NCI-H1436 (cell line): ENCODE results near the gene FDXACB1.
A peak's percentile ranks its signal among the peaks of the same experiment; 100 is the strongest.

ENCODE experiments used
- DNase-seq: peaks from one replicate; lab custom pipeline; 2025; lab: John Stamatoyannopoulos, UW

FDXACB1 gene

DNA sequence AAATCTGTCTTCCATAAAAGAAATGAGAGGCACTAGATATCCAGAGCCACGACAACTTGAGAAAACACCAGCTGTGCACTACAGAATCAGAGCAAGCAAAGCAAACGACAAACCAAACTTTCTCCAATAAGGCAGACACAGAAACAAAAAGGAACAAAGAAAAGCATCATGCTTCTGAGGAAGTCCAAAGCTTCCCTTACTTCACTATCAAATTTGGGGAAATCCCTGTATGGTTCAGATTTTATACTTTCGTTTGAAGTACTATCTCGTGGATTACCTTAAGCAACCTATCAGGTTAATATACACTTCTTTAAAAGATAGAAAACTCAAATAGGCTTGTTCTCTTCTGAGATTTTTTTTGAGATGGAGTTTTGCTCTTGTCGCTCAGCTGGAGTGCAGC lies 35.3 kb downstream of the FDXACB1 start:
- no peak for DNase-seq

- DNase-seq = peak; percentile 77
These were observed 37.5 kb downstream of the FDXACB1 start for GRCh38 chr11:111841370-111842053.

- no peak for DNase-seq
These were observed 38.8 kb downstream of the FDXACB1 start for GRCh38 chr11:111840143-111840542.

DNA sequence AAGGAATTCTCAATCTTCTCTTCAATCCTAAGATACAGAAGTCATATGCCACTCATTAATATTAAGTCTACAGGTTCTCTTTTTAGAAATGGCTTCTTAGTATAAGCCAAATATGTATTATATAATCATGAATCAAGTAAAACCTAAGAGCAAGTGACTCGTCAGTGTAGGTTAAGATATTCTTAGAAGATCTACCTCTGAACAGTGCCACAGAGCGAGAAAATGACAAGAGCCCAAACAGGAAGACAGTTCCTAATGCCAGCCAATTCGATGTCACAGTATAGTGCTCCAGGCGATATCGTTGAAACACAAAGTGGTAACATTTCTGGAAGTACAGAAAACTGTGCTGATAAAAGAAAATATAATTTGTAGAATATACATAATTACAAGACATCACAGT lies 40.9 kb downstream of the FDXACB1 start:
- no peak for DNase-seq

- no peak for DNase-seq
These were observed 41.5 kb downstream of the FDXACB1 start for GRCh38 chr11:111837366-111837891.

DNA sequence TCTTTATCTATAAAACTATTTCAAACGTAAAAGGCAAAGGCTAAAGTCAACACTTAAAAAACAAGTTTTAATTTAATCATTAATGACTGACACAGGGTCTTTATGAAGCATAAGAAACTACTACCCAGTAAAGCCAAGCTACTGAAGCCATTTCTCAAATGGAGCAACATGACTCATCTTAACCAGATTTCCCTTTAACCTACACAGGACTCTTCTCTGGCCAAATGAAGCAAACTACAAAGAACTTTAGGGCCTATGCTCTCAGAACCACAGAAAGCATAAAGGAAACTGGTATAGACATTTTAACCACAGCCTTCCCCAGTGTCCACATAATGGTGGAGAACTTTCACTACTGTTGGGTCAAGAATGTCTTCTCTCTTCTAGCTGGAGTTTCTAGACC lies 42.2 kb downstream of the FDXACB1 start:
- no peak for DNase-seq

GRCh38 chr11:111836162-111836561 lies 42.8 kb downstream of the FDXACB1 start:
- no peak for DNase-seq

DNA sequence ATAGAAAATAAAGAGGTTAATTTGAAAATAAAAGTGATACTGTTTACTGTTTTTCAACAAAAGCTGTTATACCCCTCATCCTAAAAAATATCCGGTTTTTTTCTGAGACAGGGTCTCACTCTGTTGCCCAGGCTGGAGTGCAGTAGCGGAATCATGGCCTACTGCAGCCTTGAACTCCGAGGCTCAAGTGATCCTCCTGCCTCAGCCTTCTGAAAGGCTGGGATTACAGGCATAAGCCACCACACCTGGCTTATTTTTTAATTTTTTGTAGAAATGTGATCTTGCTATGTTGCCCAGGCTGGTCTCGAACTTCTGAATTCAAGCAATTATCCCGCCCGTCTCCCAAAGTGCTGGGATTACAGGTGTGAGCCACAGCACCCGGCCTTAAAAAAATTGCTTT lies 43.3 kb downstream of the FDXACB1 start:
- DNase-seq = no peak

DNA sequence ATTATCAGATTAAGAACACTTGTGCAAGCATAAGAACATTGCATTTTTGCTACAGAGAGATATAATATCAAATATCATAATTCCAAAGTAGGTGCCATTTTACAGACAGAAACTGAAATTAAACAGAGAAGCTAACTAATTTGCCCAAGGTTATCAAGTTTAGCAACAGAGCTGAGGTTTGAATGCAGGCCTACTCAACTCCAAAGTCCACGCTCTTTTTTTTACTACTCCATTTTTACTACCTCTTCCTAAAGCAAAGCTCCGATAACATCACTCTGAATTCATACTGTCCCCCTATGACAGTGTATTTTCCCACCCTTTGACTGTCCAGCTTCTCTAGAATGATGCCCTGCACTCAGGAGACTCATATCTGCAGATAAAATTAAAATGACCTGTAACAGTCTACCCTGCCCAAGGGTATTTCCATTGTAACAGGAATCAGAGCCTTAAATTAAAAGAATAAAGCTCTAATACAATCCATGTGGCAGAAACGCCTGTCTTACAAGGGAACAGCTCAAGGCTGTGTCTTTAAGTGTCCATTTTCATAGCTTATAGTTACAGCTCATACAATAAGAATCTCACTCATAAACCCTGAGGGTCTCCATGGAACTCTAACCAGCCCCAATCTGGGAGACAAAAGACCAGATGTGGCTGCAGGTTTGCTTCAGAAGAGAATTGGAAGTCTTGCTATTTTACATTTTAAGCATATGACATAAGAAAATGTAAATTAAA lies 44.4 kb downstream of the FDXACB1 start:
- DNase-seq = no peak

GRCh38 chr11:111833524-111833923 lies 45.4 kb downstream of the FDXACB1 start:
- DNase-seq = no peak

DNA sequence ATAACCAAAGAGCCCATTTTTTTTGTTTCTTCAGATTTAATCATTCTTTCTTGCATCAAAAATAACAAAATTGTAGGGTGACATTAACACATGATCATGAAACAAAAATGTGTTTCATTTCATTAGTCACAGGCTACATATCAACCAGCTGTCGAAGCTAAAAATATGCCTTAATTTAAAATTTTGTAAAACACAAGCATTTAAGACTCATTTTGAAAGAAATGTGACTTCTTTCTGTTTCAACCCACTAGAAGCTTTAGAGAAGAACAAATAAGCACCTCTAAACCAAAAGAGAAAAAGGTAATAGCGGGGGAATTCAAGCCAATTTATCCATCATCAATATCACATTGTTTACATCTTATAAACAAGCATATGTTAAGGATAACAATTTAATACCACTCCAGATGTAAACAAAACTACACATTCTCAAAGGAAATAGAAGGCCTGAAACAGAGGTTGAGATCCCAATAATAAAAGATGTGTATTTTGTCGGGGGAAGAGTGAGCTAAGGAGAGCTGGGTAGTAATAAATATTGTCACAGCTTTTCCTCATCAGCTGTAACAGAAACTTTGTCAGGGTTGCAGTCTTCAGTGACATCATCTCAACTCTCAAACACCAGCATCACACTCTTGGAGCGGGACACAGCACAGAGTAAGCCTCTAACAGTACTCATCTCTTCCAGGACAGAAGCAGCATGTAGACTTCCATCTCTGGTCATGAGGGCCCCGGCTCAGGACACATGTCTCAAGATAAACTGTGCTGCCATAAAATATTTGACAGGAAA lies 49.6 kb downstream of the FDXACB1 start:
- no peak for DNase-seq

DNA sequence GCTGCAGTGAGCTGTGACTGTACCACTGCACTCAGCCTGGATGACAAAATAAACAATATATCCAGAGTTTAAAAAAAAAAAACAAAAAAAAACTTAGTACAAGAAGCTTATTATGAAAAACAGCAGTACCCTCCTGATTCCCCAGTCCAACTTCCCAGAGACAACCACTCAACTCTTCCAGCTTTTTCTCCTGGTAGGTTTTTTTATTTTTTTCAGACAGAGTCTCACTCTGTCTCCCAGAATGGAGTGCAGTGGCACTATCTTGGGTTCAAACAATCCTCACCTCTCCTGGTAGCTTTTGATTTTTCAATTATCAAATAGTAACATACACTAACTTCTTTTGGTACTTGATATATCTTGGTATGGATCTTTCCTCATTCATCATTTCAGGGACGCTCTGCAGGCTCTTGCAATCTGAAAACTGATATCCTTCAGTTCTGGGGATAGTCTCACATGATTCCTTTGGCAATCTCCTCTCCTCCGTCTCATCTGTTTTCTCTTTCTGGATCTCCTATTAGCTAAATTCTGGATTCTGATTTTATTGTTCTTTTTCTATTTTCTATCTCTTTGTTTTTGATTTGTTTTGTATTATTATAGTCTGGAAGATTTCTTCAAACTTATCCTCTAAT lies 52.5 kb downstream of the FDXACB1 start:
- DNase-seq = no peak
